ENCODE measurements around the gene MACO1.
"Not testable (repeated sequence)": the region's sequence is repeated elsewhere in the genome, so short reads cannot be mapped to it uniquely, and the experiment has no call there.

MACO1 gene

DNA sequence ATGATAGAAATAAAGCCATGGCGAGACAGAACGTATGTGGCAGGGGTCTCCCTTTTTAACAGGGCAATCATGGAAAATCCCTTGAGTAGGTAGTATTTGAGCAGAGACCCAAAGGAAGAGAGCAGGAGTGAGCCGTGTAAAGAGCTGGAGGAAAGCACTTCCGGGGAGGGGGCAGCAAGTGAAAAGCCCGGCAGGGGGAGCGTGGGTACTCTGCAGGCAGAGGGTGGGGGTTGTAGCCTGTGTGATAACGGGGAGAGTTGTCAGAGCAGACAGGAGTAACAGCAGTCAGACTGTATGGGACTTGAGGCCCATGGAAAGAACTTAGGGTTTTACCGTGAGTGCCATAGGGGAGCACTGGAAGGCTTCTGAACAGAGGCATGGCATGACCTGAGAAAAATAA is 61.6 kb downstream of the MACO1 start:
- no peak for DNase-seq

DNA sequence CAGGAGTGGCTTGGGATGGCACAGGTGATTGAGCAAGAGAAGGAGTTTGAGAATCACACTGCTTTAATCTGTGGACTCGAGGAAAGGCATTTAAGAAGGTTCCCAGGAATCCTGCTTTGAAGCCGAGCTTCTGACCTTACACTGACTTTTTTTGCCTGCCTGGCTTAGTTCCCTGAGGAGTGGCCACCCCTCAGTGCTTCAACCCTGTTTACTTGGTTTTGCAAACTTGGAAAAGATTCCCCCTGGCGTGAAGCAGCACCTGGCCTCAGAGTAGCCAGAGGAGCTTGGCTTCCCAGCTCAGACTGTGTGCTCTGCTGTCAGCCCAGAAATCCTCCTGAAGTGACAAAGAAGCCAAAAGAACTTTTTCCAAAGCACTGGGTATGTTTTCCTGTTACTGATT is 64.3 kb downstream of the MACO1 start:
- no peak for DNase-seq

DNA sequence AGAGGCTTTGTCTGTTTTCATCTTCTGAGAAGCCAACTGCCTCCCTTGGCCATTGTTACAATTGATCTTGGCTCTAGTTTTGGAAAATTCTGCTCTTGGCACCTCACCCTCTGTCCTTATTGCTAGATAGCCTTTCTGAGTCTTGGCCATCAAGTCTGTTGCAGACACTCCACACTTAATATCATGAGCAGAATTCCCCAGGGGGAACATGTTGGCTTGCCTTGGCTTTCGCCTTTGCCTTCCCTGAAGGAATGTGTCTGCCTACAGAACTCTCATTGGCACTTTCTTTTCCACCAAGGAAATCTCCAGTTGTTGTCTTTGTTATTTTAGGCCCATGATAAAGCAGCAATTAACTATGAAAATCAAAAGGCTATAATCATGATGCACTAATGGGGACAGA is 70.0 kb downstream of the MACO1 start:
- DNase-seq = no peak

DNA sequence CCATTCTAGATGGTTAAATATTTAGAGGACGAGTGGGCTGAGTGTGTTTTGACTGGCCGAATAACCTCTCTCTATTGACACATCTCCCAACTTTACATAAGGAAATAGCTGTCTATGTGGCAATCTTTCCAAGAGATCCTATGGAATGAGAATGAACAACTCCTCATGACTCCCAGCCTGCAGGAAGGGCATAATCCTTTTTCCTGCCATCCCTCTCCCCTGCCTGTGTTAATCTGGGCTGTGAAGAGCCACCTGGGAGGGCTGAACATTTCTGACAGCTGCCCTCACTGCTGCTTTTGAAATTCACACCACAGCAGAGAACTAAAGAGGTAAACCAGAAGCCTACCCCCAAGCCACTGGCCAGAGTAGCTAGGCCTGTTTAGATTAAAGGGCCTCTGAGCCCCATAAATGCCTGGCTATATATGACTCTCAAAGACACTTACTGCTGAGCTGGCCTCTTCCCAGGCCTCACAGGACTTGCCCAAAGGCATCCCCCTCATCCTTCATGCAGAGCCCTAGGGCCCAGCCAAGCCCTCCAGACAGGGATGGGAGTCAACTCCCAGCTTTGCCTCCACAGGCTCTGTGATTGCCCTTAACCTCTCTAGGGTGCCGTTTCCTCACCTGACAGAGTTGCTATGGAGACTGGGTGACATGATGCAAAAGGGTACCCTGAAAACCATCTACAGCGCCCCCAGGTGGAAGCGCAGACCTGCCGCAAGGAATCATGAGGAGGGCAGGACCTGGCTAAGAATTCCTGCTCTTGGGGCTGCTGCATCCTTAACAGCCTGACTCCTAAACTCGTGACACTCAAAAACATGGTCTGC is 70.8 kb downstream of the MACO1 start:
- DNase-seq = no peak

DNA sequence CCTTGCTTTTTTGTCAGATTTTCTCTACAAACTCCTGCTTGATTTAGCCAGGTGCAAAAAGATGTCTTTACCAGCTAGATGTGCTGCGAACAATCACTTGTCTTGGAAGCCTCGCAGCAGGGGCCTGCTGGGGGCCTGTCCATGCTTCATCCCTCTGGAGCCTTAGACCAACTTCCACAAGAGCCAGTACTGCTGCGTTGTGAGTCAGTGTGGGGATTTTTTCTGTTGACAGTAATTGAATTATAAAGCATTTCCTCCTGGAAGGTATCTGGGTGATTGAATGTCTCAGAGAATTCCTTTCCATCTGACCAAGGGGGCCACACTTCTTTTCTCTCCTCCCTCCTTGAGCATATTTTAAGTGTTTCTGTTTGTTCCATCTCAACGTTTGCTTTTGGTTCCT is 72.3 kb downstream of the MACO1 start:
- DNase-seq = no peak

DNA sequence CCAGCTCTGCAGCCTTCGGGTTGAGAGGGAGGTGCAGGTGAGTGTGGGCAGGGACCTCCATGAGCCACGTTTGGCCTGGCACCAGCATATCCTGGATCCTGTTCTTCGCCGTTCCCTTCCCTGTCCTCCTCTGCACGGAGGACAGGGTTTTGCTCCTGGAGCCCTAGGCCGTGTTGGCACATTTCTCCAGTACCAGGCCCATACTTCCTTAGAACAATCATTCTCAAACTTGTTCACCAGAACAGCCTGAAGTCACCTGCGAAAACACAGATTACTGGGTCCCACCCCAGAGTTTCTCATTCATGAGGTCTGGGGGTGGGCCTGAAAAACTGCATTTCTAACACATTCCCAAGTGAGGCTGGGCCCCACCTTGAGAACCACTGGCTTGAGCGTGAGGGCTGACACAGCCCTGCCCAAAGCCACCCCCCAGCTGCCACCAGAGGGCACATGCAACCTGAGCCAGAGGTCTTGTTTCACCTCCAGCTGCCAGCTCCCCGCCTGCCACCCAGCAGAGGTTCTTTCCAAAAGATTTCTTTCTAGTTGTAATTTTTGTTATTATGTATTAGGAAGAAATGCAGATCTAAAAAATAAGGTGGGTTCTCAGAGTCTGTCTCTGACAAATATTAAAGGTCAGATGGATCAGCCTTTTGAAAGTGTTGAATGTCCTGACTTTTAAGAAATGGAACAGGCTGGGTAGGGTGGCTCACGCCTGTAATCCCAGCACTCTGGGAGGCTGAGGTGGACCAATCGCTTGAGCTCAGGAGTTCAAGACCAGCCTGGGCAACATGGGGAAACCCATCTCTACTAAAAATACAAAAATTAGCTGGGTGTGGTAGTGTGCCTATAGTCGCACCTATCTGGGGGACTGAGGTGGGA is 73.1 kb downstream of the MACO1 start:
- DNase-seq = no peak

DNA sequence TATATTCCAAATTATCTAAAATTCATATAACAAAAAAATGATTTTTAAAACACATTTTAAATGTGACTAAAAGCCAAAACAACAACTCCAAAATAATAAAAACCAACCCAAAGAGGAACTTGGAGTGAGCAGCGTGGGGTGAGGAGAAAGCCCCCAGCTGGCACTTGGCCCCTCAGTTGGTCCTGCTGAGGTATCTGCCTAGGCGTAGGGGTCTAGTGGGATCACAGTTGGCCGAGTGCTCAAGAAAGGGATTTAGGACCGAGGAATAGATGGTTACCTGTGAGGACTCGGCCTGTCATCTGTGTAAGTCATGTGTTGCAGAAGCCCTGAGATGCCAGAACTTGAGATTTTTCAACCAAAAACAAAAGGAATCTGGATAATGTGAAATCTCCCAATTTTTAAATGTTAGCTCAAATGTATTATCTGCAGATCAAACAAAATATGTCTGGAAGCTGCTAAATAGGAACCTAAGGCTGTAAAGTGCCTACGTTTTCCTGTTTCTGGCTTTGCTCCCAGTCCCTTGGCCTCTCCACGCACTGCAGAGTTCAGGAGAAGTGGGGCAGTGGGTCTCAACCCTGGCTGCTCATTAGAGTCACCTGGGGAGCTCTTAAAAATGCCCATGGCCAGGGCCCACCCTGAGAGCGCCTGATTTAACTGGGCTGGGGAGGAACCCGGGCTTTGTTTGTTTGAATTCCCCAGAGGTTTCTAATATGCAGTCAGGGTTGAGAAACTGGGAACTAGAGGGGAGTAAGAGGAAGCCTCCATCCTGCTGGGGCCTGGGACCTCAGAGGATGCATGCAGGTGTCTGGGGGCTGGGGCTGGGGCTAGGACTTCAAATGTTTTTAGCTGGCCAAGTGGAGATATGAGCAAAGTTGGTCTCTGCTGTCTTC is 74.3 kb downstream of the MACO1 start:
- no peak for DNase-seq

DNA sequence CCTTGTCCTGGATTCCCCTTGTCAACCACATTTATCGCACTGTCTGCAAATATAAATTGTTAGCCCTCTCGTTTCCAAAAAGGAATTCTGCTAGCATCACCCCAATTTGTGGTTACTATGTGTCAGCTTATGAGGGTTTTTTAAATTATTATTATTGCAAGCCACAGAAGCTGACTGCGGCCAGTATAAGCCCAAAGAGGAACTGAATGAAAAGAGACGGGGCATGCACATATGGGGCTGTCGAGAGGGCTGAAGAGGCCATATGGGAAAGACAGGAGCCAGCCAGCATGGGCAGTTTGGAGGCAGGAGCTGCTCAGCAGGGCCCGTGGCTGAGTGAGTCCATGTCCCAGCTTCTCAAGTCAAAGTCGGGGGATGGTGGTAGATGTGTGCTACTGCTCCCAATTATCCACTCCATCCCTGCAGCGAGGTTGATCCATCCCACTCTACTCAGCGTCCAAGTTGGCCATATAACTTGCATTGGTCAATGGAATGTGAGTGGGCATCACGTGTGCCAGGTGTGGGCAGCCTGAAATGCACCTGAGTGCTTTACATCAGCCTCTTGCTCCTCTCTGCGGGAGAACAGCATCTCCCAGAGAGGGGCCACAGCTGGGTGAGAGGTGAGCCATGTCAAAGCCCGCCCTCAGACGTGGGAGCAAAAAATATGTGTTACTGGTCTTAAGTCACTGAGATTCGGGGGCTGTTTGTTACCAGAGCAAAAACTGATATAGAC is 75.1 kb downstream of the MACO1 start:
- no peak for DNase-seq

DNA sequence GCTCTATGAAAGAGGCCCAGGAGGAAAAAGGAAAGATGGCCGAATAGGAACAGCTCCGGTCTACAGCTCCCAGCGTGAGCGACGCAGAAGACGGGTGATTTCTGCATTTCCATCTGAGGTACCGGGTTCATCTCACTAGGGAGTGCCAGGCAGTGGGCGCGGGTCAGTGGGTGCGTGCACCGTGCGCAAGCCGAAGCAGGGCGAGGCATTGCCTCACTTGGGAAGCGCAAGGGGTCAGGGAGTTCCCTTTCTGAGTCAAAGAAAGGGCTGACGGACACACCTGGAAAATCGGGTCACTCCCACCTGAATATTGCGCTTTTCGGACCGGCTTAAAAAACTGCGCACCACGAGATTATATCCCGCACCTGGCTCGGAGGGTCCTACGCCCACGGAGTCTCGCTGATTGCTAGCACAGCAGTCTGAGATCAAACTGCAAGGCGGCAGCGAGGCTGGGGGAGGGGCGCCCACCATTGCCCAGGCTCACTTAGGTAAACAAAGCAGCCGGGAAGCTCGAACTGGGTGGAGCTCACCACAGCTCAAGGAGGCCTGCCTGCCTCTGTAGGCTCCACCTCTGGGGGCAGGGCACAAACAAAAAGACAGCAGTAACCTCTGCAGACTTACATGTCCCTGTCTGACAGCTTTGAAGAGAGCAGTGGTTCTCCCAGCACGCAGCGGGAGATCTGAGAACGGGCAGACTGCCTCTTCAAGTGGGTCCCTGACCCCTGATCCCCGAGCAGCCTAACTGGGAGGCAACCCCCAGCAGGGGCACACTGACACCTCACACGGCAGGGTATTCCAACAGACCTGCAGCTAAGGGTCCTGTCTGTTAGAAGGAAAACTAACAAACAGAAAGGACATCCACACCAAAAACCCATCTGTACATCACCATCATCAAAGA is 76.1 kb downstream of the MACO1 start:
- DNase-seq = not testable (repeated sequence)

DNA sequence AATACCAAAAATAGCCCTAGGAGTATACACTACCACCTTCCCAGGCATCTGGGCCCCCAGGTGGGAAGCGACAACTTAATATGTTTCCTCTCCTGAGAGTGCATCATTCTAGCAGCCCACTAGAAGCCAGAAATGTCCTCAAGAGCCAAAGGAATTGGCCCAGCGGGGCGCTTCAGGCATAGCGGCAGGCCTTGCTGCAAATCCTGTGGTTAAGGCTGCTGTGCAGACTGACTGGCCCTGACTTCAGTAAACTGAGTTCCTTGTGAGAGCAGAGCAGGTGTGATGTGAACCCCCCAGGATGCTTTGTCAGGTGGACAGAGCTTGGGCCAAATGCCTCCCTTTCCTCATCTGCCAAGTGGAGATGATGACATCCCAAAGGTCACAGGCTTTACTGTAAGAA is 83.0 kb downstream of the MACO1 start:
- DNase-seq = no peak

DNA sequence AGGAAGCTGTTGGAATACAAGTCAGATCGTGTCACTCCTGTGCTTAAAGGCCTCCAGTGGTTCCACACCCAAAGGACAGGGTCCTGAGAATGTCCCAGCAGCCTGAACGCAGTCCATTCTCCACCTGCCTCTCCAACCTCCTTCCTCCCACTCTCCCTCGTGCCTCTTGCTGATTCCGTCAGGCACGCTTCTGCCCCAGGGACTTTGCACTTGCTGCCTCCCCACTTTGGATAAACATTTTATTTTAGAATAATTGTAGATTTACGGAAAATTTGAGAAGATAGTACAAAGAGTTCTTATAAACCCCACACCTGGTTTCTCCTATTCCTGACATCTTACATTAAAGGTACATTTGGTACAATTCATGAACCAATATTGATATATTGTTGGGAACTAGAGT is 84.3 kb downstream of the MACO1 start:
- DNase-seq = no peak

DNA sequence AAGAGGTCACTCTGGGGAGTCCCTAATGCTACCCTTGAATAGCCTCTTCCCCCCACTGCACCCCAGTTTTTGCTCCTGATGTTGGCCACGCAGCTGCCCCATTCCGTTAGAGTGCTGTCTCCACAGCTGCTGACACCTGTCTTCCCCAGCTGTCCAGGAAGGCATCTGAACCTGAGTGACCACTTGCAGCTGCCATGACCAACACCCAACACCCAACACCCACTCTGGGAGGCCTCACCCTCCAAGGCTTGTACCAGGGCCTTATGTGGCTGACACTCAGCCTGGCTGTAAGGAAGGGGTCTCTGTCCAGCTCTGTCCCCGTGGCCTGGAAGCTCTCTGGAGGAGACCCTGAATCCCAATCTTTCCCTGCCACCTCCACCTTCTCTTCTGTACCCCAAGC is 86.0 kb downstream of the MACO1 start:
- no peak for DNase-seq

DNA sequence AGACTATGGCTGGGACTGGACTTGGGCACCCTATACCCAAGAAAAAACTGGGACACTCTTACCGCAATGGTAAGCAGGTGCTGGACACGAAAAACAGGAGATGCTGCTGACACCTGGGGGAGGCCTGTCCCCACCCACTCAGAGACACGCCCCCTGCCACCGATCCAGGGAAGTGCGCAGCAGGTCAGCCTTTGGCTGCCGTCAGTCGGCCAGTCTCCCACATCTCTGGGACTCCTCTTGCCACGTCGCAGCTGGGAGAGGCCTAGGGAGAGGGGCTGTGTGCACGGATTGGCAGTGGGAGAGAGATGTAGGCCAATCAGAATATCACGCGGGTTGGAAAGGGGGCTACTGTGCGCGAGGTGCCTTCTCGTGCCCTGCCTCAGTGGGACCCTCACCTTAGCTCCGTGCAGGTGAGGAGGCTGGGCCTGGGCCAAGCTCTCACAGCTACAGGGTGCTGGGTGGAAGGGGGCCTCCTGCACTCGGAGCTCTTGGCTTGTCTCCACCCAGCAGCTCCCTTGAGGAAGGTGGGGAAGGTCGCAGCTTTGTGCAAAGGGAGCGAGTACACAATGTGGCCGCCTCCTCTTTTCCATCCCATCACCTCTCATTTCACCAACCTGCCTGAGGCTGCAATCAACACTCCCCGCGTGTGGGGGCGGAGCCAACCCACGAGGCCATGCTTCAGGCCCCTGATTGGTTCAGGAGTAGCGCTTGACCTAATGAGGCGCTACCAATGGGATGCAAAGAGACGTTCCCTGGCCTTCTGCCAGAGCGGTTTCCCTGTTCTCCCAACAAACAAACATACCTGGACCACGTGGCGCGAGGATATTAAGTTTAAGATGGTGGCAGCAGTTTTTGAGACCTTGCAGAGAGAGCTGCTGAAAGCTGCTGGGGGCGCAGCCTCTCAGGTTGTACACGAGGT is 87.0 kb downstream of the MACO1 start:
- no peak for DNase-seq

DNA sequence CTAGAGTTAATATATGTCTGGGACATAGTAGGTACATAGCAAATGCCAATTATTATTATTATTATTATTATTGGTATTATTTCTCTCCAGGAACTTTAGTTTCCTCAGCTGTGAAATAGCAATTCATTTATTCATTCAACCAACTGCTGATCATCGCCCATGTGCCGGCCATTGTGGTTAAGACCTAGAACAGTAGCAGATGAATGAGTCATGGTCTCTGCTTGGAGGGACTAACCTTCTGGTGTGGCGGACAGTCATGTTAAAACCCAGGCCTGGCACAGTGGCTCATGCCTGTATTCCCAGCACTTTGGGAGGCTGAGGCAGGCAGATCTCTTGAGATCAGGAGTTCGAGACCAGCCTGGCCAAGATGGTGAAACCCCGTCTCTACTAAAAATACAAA is 88.9 kb downstream of the MACO1 start:
- no peak for DNase-seq

DNA sequence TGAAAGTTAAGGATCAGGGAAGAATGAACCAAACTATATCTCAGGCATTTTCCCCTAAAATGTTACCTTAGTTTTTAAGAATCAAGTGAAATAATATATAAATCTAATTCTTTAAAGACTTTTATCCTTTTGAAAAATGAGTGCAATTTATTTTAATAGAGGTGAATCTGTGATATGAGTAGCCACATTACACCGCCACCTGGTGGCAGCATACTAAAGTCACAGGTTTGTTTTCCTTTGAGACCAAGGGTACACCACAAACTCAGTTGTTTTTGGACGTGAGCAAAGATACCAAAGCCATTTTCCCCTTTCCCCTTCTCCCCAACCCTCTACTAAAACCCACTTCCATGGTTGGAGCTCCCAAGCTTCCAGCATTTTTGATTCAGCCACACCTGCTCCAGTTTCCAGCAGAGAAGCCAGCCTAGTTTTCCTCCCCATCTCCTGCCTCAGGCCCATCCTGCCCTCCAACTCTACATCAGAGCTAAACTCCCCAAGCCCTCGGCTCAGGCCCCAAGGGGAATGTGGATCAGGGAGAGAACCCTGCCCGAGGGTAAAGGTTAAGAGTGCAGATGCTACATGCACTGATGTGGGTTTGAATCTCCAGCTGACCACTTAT is 89.9 kb downstream of the MACO1 start:
- no peak for DNase-seq

DNA sequence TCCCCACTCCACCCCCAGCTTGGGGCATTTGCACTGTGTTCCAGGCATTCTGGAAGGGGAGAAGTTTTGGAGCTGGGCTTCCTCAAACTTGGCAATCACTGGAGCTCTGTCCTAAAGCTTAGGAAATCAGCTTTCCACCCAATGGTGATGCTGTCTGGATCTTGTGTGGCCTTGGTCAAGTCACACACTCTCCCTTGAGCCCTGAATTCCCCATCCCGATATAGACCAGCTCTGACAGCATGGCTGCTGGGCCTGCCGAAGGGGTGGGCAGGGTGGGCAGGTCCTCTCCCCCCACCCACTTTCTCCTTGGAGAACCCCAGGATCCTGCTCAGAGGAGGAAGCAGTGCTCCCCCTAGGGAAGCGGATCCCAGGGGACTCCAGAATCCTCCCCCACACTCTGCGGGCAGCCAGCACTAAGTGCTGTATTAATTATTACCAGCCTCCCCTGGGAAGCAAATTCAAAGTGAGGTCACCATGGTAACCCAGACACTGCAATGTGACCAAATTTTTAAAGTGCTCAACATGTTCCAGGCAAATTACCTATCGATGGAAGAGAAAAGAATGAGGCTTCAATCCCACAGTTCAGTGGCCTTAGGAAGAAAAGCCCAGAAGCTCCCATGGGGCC is 91.4 kb downstream of the MACO1 start:
- DNase-seq = no peak

DNA sequence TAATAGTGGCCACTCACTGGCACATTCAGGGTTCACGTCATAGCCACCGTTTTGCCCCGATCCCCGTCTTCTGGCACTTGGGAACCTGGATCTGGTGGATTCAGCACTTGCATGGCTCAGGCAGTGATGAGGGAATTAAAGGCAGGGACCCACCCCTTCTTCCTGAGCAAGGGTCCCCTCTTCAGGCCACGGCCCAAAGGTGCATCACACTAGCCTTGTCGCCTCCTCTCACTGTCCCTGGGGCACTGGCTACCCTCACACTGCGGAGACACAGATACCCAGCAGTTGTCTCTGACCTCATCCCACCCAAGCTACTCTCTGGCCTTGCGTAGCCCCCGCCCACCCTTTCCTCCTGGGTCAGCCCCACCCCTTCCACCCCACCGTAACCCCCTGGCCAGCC is 92.8 kb downstream of the MACO1 start:
- DNase-seq = no peak

DNA sequence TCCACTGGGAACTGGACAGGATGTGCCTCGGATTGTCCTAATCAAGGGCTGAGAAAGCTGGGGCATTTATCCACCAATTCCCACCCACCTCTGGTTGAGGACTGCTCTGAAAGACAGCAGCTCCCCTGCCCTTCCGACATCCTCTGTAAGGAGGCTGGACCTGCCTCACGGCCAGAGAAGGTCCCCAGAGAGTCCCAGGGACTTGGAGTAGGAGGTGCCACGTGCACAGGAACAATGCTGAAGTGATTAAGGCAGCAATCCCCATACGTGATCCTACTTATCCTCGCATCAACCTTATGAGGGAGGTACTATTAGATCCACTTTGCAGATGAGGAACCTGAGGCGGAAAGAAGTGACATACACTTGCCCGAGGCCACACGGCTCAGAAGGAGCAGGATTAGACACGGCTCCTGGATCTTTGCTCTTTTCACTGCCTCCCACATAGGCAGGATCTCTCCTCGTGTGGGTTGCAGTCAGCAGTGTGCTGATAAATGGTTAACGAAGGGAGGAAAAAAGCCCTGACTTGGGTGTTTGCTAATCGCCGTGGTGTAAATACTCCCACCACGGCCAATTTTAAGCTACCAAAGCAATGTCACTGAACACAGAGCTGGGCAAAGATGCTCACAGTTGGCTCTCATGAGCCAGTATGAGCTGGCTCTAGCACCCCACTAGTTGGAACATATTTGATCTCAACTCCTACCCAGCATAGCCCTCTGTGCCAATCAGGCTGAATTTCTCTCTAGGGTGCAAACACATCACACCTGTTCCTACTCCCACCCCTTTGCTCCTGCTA is 94.1 kb downstream of the MACO1 start:
- no peak for DNase-seq

DNA sequence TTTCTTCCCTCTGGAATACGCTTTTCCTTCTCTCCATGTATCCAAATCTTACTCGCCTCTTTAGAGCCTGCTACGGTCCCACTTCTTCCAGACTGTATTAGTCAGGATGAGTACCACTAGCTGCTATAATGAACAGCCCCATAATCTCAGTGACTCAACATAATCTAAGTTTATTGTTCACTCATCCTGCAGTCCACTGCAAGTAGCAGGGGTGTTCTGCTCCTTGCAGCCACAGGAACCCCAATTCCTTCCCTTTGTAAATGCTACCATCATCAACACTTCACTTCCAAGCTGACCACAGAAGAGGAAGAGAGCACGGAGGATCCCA is 94.6 kb downstream of the MACO1 start:
- DNase-seq = no peak

All from SHP77 treated with DMSO at 0.1 percent for 48 hours (cell line).